Vagina (tissue), 2 donors: ENCODE data around the gene PABPC1L2A.

ENCODE experiments used
- POLR2A ChIP-seq, 2 donors: fragments of 450-650 bp; IDR thresholded peaks; one replicate each; pipeline ENCODE4 v1.6.1; 2017; ENCODE audit warnings: antibody characterized with exemption in 2 of 2, mild to moderate bottlenecking in 2 of 2, moderate library complexity in 2 of 2
- POLR2AphosphoS5 ChIP-seq, 2 donors: sonication (generic); formaldehyde crosslinking; IDR thresholded peaks; one replicate each; pipeline ENCODE4 v1.9.0; 2017; ENCODE audit warnings: antibody characterized with exemption in 2 of 2, mild to moderate bottlenecking in 2 of 2, low read depth in 1 of 2; ENCODE audit not compliant: insufficient read depth in 1 of 2
- TF ChIP-seq, protein P1 (sequence below), 3 experiments: fragments of 450-650 bp in 2 of 3; fragments of 200-600 bp in 1 of 3; sonication (generic) in 1 of 3; IDR thresholded peaks; one replicate each; pipeline ENCODE4 v1.5.1; 2017 to 2019; ENCODE audit warnings: antibody characterized with exemption in 3 of 3, mild to moderate bottlenecking in 2 of 3, moderate library complexity in 2 of 3

- TF ChIP-seq POLR2AphosphoS5 (IDR thresholded peaks at IDR 0.05; ENCODE audit: insufficient read depth in 1 of 2, low read depth in 1 of 2) = no peak
- TF ChIP-seq, protein P1, sequence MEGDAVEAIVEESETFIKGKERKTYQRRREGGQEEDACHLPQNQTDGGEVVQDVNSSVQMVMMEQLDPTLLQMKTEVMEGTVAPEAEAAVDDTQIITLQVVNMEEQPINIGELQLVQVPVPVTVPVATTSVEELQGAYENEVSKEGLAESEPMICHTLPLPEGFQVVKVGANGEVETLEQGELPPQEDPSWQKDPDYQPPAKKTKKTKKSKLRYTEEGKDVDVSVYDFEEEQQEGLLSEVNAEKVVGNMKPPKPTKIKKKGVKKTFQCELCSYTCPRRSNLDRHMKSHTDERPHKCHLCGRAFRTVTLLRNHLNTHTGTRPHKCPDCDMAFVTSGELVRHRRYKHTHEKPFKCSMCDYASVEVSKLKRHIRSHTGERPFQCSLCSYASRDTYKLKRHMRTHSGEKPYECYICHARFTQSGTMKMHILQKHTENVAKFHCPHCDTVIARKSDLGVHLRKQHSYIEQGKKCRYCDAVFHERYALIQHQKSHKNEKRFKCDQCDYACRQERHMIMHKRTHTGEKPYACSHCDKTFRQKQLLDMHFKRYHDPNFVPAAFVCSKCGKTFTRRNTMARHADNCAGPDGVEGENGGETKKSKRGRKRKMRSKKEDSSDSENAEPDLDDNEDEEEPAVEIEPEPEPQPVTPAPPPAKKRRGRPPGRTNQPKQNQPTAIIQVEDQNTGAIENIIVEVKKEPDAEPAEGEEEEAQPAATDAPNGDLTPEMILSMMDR (IDR thresholded peaks at IDR 0.05) = no peak
- no peak for TF ChIP-seq POLR2A (IDR thresholded peaks at IDR 0.05)
Observed at GRCh38 chrX:73127700-73128241, 48.5 kb upstream of the PABPC1L2A start.
